Dermis blood vessel endothelial cell (primary cell): ENCODE measurements around the gene STX4. TPM values are rescaled to one million over a fixed set of nuclear protein-coding genes. Genes with fewer than 3 reads are reported as not detected.
A peak's percentile ranks its signal among the peaks of the same experiment; 100 is the strongest.

ENCODE experiments used
- DNase-seq: peaks from one replicate; pipeline ENCODE4 v3.0.0; 2010
- total RNA-seq: library from RNA; depleted of rRNA; stranded (reverse); fragments of >200 nt; gene quantifications from 2 replicates; pipeline ENCODE4 v1.2.3, GENCODE V29; 2014

Gene STX4
- total RNA-seq, 1 donor from 2014 or later, result 26.2 TPM

GRCh38 chr16:31022544-31023251 is 10.7 kb upstream of the STX4 start:
- DNase-seq, result no peak

DNA sequence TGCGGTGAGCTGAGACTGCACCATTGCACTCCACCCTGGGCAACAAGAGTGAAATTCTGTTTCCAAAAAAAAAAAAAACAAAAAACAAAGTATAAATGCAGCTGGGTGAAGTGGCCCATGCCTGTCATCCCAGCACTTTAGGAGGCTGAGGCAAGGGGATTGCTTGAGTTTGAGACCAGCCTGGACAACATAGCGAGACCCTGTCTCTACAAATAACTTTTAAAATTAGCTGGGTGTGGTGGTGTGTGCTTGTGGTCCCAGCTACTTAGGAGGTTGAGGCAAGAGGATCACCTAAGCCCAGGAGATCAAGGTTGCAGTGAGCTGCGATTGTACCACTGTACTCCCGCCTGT is 10.1 kb upstream of the STX4 start:
- no peak for DNase-seq

GRCh38 chr16:31023627-31024226 is 9.6 kb upstream of the STX4 start:
- DNase-seq, result no peak

- no peak for DNase-seq
These were observed 8.0 kb upstream of the STX4 start for GRCh38 chr16:31025339-31025738.

- no peak for DNase-seq
These were observed 4.1 kb upstream of the STX4 start for GRCh38 chr16:31029272-31029671.

GRCh38 chr16:31031276-31031675 is 2.1 kb upstream of the STX4 start:
- no peak for DNase-seq

DNA sequence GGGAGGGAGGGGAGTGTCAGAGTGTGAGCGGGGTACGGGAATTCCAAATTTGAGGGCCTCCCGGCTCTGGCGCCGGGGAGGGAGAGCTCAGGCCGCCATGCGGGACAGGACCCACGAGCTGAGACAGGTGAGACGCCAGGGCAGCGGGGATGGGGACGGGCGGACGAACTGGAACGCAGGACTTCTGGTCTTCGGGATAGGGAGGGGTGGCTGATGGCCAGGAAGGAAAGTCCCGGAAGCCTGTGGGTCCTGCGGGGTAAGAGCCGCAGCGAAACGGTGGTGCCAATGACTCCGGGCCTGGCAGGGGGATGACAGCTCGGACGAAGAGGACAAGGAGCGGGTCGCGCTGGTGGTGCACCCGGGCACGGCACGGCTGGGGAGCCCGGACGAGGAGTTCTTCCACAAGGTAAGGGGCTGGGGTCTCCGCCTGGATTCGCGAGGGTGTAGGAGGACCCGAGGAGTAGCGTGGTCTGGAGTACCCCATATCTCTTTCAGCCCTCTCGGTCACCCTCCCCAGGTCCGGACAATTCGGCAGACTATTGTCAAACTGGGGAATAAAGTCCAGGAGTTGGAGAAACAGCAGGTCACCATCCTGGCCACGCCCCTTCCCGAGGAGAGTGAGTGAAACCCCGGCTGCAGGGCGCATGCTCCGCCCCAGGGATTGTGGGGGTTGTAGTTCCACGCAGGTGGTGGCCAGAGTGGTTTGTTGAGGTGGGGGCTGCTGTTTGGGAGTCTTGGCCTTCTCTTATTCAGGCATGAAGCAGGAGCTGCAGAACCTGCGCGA is 543 bp downstream of the STX4 start:
- peak; percentile 89 for DNase-seq

GRCh38 chr16:31036691-31037090 is 3.3 kb downstream of the STX4 start:
- no peak for DNase-seq

- DNase-seq, result no peak
These were observed 5.6 kb downstream of the STX4 start for GRCh38 chr16:31038993-31039392.

DNA sequence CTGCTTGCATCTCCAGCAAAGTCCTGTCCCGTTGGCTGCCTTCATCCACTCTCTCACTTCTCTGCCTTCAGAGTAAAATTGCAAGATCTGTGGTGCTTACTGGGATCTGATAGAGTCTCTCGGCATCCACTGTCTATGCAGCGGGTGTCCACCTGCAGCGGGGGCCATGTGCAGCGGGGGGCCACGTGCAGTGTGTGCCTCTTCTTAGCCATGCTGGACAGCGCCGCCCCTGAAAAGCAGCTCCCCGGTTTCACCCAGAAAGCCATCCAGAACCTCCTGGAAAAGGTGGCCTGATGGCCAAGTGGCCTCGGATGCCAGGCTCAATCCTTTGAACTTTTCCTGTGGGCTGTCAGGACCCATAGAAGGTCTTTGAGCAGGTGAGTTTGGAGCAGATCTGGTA is 9.5 kb downstream of the STX4 start:
- DNase-seq, result no peak

DNA sequence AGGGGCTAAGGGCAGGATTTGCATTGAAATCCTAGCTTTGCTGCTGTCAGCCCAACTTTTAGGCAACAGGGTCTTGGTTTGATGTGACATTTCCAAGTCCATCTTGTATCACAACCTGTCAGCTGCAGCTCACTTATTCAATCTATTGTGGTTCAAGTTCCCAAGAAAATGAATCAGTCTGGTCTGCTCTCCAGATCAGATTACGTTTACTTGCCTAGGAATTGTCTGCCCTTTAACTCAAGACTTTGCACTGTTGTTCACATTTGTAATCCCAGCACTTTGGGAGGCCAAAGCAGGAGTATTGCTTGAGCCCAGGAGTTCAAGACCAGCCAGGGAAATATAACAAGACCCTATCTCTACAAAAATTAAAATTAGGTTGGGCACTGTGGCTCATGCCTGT is 10.0 kb downstream of the STX4 start:
- DNase-seq, result no peak

GRCh38 chr16:31043898-31044481 is 10.6 kb downstream of the STX4 start:
- DNase-seq, result no peak

GRCh38 chr16:31050280-31051030 is 17.1 kb downstream of the STX4 start:
- no peak for DNase-seq

GRCh38 chr16:31052114-31052513 is 18.8 kb downstream of the STX4 start:
- DNase-seq, result peak; percentile 48

- no peak for DNase-seq
These were observed 22.3 kb downstream of the STX4 start for GRCh38 chr16:31055613-31056012.

DNA sequence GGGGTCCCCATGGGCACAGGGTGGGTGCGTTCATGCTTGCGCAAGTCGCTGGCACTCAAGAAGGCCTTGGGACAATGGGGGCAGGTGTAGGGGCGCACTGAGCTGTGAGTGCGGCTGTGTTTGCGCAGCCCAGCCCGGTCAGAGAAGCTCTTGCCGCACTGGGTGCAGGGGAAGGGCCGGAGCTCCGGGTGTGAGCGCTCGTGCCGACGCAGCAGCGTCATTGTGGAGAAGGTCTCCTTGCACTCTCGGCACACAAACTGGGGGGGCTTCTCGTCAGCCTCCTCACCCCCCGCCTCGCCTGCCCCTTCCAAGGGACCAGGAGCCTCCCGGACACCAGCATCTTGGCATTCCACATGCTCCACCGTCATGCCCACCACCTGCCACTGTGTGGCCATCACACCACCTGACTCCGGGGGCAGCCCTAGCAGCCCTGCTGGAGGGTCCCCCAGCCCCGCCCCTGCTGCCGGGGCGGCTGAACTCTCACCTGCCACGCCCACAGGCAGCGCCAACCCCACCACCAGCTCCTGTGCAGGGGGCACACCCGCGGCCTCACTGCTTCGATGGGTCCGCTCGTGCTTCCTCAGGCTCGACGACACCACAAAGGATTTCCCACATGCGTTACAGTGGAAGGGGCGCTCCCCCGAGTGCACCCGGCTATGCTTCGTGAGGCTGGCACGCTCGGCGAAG is 27.9 kb downstream of the STX4 start:
- DNase-seq, result no peak

DNA sequence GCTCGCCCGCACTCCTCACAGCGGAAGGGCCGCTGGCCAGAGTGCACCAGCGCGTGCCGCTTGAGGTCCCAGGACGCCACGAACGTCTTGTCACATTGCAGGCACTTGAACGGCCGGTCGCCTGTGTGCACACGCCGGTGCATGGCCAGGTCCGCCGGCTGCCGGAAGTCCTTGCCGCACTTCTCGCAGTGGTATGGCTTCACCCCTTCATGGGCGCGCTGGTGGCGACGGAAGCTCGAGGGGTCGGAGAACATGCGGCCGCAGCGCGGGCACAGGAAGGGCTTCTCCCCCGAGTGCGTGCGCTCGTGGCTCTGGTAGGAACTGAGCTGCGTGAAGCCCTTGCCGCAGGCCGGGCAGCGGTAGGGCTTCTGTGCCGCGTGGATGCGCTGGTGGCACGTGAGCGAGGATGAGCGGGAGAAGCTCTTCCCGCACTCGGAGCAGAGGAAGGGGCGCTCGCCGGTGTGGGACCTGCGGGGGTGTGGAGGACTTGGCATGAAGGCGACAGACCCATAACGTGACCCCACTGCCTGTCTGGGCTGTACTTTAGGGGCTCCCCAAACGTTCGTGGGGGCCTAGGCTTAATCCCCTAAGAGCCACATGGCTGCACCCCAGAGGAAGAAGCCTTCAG is 28.6 kb downstream of the STX4 start:
- DNase-seq, result no peak

DNA sequence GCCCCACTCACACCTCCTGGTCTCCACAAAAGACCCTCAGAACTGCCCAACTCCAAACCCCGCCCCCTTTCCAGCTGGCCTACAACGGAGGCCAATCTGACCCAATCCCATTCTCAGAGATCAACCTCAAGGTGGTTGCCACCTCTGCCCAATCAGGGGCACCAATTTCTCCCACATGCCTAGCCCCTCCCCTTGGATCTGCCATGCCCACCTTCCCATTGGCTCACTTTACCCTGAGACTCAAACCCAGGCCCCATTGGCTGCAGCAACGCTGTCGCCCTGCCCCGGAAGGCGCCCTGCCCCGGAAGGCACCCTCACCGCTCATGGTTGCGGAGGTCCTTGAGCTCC is 30.1 kb downstream of the STX4 start:
- DNase-seq, result no peak

DNA sequence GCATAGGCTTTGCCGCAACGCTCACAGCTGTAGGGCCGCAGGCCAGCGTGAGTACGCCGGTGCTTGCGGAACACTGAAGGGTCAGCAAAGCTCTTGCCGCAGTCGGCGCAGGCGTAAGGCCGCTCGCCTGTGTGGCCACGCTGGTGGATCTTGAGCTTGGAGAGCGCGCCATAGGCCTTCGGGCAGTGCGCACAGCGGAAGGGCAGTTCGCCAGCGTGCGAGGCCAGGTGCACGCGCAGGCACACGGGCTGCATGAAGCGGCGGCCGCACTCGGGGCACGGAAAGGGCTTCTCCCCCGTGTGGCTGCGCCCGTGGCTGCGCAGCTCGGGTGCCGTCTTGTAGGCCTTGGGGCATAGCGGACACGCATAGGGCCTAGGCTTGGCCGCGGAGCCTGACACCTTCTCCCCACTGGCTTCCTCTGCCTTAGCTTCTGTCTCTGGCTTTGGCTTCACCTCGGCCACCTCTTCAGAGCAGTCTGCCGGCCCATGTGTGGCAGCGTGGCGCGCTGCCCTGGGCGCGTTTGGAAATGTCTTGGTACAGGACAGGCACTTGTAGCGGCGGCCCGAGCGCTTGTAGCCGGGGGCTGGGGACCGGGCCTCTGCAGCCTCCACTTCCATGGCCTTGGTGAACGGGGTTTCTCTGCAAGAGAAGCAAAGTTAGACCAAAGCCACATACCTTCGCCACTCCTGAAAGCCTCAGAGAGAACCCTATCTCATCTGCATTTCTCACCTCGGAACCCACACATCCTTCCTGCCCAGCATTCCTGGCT is 30.7 kb downstream of the STX4 start:
- peak; percentile 34 for DNase-seq

- peak; percentile 63 for DNase-seq
These were observed 31.6 kb downstream of the STX4 start for GRCh38 chr16:31064882-31065461.

DNA sequence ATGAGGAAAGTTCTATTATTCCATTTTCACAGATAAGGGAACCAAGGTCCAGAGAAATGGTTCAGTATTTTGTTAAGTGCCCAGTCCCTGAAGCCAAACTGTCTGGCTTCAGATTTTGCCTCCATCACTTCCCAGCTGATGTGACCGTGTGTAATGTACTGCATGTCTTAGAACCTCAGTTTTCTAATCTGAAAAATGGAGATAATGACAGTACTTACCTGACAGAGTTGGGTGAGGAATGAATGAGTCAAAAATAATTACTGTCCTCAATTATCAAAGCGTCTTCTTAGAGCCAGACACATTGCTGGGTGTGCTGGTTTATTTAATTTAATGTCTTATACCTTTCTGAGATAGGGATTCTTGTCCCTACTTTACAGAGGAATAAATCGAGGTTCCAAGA is 34.0 kb downstream of the STX4 start:
- no peak for DNase-seq
